RWPE1 (cell line): Measurements from ENCODE around the gene CPNE2.

ENCODE experiments used
- CTCF ChIA-PET: fragments of 350-600 bp; sonication (Branson Sonifier 250); formaldehyde crosslinking; extraction: SDS; loops from one replicate; lab custom pipeline; 2021; lab: Yijun Ruan, JAX
- POLR2A ChIA-PET: fragments of 400-600 bp; formaldehyde crosslinking; extraction: SDS; loops from one replicate; lab custom pipeline; 2020; ENCODE audit warnings: antibody characterized with exemption; ENCODE audit not compliant: low non-redundant PET; lab: Yijun Ruan, JAX
- DNase-seq: peaks from one replicate; pipeline ENCODE4 v3.0.0; 2012; ENCODE audit warnings: low spot score
- H3K27ac ChIP-seq: fragments of 450-650 bp; 2 replicates; pipeline ENCODE4 v1.5.1; 2017
- TF ChIP-seq, protein P1 (sequence below): fragments of 450-650 bp; conservative IDR thresholded peaks from 2 replicates; pipeline ENCODE4 v1.5.1; 2017; ENCODE audit warnings: low read depth, mild to moderate bottlenecking

CPNE2 gene

DNA sequence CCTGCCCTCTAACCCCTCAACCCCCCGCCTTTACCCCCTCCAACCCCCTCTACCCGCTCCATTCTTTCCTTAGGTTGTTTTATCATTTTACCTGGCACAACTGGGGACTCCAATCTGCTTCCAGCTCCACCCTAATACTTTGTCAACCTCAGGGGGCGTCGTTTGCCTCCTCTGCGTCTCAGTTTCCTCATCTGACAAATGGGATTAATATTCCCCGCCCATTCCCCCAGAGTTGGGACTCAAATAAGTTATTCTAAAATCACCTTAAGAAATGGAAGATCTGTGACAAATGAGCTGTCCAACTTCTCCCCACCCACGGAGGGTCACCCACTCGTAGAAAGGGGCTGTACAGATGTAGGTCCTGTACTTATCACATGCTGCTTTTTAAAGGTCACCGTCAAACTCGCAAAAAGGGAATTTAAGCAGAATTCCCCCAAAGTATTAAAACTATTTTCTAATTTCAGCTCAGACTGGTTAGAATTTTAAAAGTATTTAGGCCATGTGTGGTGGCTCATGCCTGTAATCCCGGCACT lies 40.6 kb upstream of the CPNE2 start:
- ChIA-PET POLR2A (no interaction called here), CTCF (no interaction called here)
- no peak overlapping the region for H3K27ac ChIP-seq
- no peak for DNase-seq
- TF ChIP-seq, protein P1, sequence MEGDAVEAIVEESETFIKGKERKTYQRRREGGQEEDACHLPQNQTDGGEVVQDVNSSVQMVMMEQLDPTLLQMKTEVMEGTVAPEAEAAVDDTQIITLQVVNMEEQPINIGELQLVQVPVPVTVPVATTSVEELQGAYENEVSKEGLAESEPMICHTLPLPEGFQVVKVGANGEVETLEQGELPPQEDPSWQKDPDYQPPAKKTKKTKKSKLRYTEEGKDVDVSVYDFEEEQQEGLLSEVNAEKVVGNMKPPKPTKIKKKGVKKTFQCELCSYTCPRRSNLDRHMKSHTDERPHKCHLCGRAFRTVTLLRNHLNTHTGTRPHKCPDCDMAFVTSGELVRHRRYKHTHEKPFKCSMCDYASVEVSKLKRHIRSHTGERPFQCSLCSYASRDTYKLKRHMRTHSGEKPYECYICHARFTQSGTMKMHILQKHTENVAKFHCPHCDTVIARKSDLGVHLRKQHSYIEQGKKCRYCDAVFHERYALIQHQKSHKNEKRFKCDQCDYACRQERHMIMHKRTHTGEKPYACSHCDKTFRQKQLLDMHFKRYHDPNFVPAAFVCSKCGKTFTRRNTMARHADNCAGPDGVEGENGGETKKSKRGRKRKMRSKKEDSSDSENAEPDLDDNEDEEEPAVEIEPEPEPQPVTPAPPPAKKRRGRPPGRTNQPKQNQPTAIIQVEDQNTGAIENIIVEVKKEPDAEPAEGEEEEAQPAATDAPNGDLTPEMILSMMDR: no peak

DNA sequence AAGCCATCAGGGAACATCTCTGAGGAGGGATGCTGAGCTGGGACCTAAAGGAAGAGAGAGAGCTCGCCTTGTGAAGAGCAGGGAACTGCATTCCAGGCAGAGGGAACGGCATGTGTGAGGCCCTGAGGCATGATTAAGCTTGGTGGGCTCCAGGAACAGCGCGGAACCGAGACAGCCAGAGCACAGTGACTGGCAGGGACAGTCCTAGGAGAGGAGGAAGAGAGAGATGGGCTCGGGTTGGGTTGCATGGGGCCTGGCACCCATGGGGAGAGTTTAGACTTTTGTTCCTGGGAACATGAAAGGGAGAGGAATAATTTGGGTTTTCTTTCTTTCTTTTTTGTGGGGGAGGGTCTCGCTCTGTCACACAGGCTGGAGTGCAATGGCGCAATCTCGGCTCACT lies 39.2 kb upstream of the CPNE2 start:
- CTCF ChIA-PET: interaction anchor here (0.6 kb wide), 1 partner anchor 64 kb away, joined by 4 read pairs; the partner anchor contains the start of gene NLRC5
- H3K27ac ChIP-seq: no peak overlapping the region
- POLR2A ChIA-PET: no interaction called here
- no peak for DNase-seq
- TF ChIP-seq, protein P1: no peak

DNA sequence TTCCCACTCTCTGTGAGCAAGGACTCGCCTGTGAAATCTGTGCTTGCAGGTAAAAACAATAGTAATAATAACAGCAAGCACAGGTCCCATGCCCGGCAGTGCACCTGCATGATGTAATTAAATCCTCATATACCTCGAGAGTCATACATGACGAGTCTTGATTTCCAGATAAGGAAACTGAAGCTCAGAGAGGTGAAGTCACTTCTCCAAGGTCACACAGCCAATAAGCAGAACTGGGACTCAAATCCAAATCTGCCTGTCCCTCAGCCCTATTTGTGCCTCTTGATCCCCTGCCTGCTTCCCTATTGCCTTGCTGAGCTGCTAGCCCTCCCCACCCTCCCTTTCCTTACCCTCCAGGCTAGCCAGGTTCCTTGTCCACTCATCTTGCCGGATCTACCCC lies 38.0 kb upstream of the CPNE2 start:
- DNase-seq: no peak
- H3K27ac ChIP-seq: no peak overlapping the region
- POLR2A ChIA-PET: no interaction called here
- TF ChIP-seq, protein P1: no peak
- CTCF ChIA-PET: interaction anchor here (0.5 kb wide), 1 partner anchor 24 kb away, joined by 4 read pairs; no protein-coding TSS in a partner anchor

DNA sequence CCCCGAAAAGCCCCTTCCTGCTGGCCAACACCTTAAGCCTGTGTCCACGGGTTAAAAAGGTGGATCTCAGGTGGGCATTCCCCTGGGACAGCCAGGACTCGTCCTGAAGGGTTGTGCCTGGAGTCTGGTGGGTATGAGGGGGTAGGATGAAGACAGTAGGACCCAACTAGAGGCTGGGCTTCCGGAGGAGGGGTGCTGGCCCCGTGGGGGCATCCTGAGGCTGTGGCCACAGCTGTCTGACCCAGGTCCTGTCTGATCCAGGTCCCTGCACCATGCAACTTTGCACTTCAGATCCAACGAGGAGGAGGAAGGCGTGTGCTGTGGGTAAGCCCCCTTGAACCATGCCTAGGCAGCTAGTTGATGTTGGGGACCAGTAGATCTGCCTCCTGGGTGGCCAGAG lies 37.6 kb upstream of the CPNE2 start:
- POLR2A ChIA-PET: no interaction called here
- CTCF ChIA-PET: interaction anchor here (0.5 kb wide), 1 partner anchor 25 kb away, joined by 4 read pairs; no protein-coding TSS in a partner anchor
- TF ChIP-seq, protein P1: no peak
- DNase-seq: no peak
- H3K27ac ChIP-seq: no peak overlapping the region

DNA sequence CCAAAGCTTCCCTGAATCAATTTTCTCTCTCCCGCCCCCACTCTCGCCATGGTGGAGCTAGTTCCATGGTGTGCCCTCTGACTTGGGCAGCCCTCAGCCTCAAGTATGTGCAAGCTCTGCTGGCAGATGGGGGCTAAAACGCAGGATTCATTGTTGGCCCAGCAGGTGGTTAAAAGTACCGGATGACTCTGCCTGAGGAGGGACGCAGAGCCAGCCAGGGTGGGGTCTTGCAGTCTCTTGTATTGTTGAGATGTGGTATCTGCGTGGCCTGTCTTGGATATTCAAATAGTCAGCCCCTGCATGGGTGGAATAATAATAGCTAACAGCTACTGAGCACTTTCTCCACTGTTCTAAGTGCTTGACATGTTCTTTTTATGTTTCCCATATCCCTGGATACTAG lies 36.7 kb upstream of the CPNE2 start:
- H3K27ac ChIP-seq: no peak overlapping the region
- ChIA-PET POLR2A (no interaction called here), CTCF (interaction anchor here (0.6 to 0.7 kb wide), 2 partner anchors 177 to 810 kb away, joined by 3 to 4 read pairs; no protein-coding TSS in a partner anchor)
- TF ChIP-seq, protein P1: no peak
- DNase-seq: no peak

DNA sequence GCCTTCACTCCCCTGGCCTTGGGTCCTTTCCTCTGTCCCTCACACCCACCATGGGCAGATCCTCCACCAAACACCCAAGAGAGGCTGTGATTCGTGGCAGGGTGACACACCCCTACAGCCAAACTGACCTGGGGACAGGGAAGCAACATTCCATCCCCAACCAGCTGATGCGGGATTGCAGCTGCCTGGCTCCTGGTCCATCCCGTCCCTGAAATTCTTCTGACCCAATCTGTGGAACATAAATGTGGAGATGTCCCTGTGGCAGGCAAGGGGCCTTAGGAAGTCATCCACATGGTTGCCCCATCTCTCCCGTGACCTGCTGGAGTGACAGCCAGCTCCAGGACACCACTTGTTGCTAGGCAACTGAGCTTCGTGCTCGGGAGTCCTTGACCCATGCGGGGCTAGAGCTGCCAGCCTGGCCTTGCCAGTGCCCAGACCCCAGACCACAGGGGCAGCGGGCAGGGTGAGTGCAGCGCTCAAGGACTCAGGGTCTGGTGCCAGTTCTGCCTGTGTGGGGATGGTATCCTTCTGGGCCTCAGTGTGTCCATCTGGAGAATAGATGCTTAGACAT lies 34.0 kb upstream of the CPNE2 start:
- POLR2A ChIA-PET: no interaction called here
- no peak for DNase-seq
- CTCF ChIA-PET: interaction anchor here (1.6 kb wide), 1 partner anchor 13 kb away, joined by 3 read pairs; no protein-coding TSS in a partner anchor
- H3K27ac ChIP-seq: peak overlapping the region; percentile 97; the same call in 1 of the 2 replicates
- TF ChIP-seq, protein P1: no peak
